Measurements from ENCODE around the gene MZF1.
"Not testable (repeated sequence)": the region's sequence is repeated elsewhere in the genome, so short reads cannot be mapped to it uniquely, and the experiment has no call there.

MZF1 gene

DNA sequence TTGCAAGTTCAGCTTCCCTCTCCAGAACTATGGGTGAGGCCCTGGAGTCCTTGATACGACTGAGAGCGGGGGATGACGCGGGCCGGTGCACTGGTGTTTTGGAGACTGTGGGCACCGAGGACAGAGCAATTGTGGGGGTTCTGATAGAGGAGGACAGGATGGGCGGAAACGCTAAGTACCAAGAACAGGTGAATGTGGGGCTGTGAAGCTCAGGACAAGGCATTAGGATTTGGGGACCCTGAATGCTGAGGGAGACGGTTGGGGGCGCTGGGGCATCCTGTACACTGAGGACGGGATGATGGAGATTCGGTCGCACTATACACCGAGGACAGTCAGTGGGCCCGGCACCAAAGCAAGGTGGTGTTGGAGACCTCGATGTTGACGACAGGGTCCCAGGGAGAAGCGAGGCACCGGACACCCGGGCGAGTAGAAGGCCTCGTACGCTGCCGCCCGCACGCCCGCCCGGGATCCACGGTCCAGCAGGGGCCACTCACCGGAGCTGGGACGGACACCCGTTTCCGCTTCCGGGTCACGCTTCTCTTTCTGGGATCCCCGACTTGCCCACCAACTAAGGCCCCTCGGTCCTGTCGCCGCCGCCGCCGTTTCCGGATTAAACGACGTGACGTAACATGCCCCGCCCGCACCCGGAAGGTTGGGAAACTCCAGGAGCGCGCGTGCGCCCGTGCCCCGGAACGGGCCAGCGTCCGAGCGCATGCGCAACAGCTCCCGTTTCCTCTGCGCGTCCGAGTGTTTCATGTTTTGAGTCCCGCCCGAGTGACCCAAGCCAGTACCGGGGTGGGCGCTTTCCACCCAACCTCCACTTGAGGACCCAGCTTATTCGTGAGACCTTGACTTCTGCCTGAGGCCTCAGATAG lies 18.4 kb downstream of the MZF1 start, which contains the start of gene CHMP2A:
CHMP2A (minus strand) TSS at position 612 of the 875 bp plus-strand sequence. CDS start 893 bp downstream, outside the sequence.
- DNase-seq = no peak

DNA sequence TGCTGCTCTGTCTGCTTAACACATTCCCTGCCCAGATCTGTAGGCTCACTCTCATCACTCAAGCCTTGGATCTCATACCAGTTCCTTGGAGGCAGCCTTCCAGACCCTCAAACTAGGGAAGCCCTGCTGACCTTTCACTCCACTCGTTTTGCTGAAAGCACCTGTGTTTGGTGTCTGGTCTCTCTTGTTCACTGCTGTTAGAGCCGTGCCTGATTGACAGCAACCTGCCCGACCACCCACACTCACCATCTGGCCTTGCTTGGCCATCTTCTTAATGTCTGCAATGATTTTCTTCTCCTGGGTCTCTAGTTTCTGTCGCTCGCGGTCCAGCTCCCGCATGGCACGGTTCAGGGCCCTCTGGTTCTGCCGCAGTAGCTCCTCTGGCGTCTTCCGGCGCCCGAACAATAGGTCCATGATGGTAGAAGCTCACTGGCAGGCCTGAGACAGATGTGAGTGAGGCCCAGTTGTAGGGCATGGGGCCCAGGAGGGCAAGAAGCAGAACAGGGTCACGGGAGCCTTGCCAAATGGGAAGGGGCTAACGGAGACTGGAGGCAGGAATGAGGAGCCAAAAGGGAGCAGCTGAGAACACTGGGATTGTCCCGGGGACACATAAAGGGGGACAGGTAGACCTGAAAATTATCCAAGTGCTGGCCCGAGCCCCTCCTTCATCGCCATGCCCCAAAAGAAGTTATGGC lies 19.2 kb downstream of the MZF1 start:
- DNase-seq = no peak

DNA sequence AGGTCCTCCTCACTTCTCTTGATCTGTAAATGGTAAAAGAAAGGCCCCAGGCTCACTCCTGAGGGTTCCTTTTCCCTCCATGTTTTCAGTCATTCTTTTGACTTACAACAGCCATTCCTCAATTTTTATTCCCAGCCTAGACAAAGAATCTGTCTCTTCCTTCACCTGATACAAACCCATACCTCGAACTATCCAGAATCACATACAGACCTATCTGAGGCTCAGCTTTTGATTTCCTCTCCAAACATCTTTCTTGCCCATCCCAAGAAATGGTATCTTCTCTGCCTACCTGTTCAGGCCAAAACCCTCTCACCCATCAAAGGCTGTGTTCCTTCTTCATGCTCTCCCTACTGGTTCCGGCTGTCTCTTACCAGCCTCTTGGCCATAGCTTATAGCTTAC lies 20.5 kb downstream of the MZF1 start:
- DNase-seq = no peak

DNA sequence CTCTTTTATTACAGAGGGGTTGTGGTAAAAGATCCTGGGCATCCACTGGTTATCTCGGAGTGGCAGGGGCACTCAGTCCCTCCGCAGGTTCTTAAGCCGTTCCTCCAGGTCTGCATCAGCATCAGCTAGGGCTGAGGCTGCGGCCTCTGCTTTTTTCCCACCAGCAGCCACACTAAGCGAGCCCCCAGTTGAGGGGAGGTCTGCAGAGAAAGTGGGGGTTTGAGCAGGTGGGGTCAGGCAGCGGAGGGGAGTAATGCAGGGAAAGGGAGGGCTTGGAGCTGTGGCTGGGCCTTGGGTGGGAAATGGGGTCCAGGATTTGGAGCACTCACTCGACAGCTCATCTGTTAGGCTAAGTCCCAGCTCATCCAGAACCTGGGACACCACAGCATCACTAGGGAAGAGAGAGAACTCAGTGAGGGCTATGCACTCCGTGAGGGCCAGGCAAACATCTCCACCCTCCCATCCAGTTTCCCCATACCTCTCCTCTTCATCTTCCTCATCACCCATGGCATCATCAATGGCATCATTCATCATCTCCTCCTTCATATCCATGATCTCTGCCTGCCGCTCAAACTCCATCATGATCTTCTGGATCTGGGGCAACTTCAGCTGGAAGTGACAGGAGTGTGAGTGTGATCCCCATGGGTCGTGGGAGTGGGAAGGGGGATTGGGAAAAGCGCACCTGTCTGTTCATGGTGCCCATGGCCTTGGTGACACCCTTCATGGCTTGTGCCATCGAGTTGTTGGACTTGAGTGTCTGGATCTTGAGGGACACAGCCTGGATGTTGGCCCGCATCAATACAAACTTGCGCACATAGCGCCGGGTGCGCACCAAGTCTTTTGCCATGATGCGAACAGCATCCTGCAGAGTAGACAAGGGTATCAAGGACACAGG lies 21.3 kb downstream of the MZF1 start:
- no peak for DNase-seq

DNA sequence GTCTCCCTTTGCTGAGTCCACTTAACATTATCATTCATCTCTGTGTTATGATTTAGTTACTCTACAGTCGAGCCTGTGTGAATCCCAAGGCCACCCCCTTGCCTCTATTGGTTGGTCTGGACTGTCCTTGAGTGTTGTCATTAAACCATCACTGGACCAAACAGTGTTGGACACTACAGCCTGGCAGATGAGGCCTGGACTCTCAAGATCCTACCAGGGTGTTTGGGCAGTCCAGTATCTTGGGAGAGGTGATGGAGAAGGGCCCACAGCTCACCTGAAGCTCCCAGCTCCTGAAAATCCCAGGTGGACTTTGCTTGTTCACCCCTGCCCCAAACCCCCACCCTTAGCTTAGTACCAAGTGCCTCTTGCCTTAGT lies 22.0 kb downstream of the MZF1 start:
- DNase-seq = no peak

DNA sequence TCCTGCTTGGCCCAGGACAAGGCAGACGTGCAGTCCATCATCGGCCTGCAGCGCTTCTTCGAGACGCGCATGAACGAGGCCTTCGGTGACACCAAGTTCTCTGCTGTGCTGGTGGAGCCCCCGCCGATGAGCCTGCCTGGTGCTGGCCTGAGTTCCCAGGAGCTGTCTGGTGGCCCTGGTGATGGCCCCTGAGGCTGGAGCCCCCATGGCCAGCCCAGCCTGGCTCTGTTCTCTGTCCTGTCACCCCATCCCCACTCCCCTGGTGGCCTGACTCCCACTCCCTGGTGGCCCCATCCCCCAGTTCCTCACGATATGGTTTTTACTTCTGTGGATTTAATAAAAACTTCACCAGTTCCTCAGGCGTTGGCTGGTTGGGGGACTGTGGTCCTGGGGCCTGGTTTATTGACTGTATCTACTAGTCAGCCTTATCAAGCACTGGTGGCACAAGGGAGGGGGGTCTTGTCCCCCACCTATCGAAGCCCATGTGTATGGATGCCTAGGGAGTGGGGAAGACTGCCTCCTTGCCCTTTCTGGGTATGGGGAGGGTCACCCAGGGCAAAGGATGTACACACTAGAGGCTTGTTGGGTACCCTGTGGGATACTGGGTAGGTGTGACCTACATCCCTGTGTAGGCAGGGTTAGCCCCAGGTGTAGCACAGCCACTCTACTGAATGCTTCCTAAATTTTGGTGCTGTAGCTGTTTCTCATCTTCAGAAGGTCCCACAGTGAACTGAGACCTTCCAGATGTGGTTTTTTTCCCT lies 22.6 kb downstream of the MZF1 start:
- DNase-seq = no peak

DNA sequence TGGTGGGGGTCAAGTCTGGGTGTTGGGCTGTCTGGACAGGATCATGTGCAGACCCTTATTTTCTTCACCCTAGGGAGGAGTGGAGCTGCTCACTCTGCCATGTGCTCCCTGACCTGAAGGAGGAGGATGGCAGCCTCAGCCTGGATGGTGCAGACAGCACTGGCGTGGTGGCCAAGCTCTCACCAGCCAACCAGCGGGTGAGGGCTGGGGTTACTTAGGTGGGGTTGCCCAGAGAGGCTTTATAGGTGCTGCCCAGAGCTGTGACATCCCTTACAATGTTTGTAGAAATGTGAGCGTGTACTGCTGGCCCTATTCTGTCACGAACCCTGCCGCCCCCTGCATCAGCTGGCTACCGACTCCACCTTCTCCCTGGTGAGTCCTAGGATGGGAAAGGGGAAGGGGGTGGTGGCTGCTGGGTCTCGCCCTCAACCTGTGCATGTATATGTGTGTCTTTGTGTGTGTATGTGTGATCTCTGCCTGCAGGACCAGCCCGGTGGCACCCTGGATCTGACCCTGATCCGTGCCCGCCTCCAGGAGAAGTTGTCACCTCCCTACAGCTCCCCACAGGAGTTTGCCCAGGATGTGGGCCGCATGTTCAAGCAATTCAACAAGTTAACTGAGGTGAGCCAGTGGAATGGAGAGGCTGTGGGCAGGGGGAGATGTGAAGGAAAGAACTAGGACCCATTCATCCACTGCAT lies 23.3 kb downstream of the MZF1 start:
- no peak for DNase-seq

DNA sequence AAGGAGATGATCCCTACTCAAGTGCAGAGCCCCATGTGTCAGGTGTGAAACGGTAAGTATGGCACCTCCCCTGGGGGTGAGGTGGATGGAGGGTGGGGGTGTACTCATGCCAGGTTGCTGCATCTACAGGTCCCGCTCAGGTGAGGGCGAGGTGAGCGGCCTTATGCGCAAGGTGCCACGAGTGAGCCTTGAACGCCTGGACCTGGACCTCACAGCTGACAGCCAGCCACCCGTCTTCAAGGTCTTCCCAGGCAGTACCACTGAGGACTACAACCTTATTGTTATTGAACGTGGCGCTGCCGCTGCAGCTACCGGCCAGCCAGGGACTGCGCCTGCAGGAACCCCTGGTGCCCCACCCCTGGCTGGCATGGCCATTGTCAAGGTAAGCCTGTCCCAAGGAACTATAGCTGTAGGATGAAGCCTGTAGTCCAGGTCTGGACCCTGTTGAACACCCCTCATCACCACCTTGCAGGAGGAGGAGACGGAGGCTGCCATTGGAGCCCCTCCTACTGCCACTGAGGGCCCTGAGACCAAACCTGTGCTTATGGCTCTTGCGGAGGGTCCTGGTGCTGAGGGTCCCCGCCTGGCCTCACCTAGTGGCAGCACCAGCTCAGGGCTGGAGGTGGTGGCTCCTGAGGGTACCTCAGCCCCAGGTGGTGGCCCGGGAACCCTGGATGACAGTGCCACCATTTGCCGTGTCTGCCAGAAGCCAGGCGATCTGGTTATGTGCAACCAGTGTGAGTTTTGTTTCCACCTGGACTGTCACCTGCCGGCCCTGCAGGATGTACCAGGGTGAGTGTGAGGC lies 24.1 kb downstream of the MZF1 start:
- no peak for DNase-seq

DNA sequence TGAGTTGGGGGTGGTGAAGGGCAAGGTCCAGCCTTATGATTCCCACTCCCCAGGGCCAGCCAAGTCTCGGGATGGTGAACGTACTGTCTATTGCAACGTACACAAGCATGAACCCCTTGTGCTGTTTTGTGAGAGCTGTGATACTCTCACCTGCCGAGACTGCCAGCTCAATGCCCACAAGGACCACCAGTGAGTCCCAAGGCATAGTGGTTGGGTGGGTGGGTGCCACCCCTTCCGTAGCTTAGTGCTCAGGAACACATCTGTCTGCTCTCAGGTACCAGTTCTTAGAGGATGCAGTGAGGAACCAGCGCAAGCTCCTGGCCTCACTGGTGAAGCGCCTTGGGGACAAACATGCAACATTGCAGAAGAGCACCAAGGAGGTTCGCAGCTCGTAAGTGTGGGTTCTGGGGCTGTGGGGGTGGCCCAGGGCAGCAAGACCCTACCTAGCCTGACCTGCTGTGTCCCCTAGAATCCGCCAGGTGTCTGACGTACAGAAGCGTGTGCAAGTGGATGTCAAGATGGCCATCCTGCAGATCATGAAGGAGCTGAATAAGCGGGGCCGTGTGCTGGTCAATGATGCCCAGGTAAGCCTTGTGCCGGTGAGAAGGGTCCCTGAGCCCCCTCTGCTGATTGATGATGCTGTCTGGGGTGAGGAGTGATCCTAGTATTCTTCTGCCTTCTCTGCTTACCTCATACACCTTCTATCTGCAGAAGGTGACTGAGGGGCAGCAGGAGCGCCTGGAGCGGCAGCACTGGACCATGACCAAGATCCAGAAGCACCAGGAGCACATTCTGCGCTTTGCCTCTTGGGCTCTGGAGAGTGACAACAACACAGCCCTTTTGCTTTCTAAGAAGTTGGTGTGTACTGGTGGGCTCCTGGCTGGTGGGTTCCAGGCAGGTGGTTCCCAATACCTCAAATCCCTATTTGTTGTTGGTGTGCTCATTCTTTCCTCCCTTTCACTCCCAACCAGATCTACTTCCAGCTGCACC lies 25.5 kb downstream of the MZF1 start:
- no peak for DNase-seq

DNA sequence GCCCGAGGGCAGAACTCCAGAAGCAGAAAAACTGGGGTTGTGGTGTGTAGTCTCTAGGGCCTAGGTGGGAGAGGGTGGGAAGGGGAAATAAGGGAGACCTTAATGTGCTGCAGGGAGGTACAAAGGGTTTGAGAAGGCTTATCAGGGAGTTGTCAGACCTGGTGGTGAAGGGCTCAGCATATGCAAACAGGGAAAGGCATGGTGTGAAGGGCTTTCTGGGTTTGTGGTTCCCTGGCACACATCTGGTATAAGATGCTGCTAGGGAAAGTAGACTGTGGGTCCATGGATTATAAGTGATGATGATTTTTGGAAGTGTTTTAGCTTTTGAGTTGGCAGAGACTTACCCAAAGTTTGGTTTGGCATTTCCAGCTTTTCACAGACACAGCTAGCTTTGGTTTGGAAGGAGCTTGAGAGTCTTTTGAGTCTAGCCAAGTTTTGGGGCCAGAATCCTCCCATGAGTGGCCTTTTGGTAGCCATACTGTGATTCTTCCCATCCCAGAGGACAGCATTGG lies 27.1 kb downstream of the MZF1 start:
- no peak for DNase-seq

DNA sequence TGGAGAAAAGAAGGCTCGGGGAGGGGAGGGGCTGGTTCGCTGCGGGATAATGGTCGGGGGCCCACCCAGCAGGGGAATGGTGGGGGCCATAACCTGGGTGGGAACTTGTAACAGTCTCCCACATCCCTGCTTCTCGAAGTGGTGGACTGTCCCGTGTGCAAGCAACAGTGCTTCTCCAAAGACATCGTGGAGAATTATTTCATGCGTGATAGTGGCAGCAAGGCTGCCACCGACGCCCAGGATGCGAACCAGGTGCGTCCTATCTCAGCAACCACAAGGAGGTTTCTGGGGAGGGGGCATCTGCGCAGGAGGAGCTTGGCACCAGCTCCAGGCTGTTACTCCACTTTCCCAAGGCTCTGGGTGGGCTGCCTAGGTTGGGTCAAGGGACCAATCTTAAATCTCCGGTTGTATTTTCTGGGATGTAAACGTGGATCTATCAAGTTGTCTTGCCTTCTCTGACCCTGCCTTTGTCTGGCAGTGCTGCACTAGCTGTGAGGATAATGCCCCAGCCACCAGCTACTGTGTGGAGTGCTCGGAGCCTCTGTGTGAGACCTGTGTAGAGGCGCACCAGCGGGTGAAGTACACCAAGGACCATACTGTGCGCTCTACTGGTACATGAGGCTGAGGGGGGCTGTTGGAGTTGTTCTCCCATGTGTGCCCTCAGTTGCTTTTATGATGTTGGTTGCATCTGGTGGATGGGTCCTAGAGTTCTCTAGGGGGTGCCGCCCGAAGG lies 27.7 kb downstream of the MZF1 start:
- DNase-seq = no peak

DNA sequence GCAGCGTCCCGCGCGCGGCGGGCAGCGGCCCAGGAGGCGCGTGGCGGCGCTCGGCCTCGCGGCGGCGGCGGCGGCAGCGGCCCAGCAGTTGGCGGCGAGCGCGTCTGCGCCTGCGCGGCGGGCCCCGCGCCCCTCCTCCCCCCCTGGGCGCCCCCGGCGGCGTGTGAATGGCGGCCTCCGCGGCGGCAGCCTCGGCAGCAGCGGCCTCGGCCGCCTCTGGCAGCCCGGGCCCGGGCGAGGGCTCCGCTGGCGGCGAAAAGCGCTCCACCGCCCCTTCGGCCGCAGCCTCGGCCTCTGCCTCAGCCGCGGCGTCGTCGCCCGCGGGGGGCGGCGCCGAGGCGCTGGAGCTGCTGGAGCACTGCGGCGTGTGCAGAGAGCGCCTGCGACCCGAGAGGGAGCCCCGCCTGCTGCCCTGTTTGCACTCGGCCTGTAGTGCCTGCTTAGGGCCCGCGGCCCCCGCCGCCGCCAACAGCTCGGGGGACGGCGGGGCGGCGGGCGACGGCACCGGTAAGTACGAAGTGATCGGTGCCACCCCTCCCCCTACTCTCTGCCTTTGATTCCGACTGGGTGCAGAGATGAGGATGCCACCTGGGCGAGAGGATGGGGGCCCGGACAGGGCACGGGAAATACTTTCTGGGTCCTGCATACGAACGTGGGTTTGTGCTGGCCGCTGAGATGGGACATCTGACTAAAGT lies 28.4 kb downstream of the MZF1 start:
- DNase-seq = no peak

DNA sequence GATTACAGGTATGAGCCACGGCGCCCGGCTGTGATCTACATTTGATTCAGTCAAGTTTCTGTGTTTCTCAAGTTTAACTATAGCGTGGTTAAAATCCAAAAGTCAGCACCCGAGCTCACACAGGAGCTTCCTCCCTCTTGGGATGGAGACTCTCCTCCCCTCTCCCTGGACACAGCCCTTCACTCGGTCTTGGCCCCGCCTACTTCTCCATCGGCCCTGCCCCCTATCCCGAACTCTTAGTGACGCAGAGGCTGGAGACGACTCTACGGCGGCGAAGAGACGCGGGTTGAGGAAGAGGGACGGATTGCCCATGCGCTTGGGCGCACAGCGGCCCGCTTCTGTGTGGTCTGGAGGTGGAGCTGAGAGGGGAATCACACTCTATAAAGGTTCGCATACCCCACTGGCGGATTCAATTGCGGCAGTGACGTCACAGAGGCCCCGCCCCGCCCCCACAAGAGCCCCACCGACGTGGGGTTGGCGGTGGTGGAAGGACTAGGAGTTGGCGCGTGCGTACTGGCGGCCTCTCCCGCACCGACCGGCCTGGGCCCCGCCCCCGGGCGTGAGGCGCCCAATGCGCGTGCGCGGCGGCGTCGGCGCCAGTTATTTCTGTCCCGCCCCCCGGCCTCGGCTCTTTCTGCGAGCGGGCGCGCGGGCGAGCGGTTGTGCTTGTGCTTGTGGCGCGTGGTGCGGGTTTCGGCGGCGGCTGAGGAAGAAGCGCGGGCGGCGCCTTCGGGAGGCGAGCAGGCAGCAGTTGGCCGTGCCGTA lies 29.1 kb downstream of the MZF1 start, which contains the start of gene TRIM28:
TRIM28 (plus strand) TSS at position 239 of the 765 bp plus-strand sequence. CDS start 694 bp downstream, outside the sequence.
- no peak for DNase-seq

DNA sequence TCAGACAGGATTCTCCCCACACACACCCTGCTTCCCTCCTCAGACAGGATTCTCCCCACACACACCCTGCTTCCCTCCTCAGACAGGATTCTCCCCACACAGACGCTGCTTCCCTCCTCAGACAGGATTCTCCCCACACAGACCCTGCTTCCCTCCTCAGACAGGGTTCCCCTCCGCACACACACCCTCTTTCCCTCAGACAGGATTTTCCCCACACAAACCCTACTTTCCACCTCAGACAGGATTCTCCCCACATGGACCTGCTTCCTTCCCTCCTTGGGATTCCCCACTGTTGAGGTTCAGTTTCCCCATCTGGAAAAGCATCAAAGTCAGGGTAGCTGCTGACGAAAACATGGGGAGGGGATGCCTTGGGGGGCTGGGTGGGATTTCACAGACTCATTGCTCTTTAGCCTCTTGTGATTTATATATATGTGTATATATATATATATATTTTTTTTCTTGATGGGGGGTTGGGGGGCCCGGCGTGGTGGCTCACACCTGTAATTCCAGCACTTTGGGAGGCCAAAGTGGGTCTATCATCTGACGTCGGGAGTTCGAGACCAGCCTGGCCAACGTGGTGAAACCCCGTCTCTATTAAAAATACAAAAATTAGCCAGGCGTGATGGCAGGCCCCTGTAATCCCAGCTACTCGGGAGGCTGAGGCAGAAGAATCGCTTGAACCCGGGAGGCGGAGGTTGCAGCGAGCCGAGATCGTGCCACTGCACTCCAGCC lies 30.3 kb downstream of the MZF1 start:
- not testable (repeated sequence) for DNase-seq

DNA sequence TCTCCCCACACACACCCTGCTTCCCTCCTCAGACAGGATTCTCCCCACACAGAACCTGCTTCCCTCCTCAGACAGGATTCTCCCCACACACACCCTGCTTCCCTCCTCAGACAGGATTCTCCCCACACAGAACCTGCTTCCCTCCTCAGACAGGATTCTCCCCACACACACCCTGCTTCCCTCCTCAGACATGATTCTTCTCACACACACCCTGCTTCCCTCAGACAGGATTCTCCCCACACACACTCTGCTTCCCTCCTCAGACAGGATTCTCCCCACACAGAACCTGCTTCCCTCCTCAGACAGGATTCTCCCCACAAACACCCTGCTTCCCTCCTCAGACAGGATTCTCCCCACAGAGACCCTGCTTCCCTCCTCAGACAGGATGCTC lies 34.0 kb downstream of the MZF1 start:
- DNase-seq = not testable (repeated sequence)

Data from NCI-H1436 treated with DMSO at 0.1 percent for 48 hours (cell line).